GM11168 (cell line): ENCODE results near the gene CREBZF.
"Not testable (repeated sequence)": the region's sequence is repeated elsewhere in the genome, so short reads cannot be mapped to it uniquely, and the experiment has no call there.

Experiments
- in situ Hi-C: fragments of 300-500 bp; cut with MboI; formaldehyde crosslinking; loops from one replicate; pipeline ENCODE4 v1.12.0; 2022; ENCODE audit warnings: low sequenced_read_pairs; ENCODE audit not compliant: unreplicated experiment

The CREBZF gene

DNA sequence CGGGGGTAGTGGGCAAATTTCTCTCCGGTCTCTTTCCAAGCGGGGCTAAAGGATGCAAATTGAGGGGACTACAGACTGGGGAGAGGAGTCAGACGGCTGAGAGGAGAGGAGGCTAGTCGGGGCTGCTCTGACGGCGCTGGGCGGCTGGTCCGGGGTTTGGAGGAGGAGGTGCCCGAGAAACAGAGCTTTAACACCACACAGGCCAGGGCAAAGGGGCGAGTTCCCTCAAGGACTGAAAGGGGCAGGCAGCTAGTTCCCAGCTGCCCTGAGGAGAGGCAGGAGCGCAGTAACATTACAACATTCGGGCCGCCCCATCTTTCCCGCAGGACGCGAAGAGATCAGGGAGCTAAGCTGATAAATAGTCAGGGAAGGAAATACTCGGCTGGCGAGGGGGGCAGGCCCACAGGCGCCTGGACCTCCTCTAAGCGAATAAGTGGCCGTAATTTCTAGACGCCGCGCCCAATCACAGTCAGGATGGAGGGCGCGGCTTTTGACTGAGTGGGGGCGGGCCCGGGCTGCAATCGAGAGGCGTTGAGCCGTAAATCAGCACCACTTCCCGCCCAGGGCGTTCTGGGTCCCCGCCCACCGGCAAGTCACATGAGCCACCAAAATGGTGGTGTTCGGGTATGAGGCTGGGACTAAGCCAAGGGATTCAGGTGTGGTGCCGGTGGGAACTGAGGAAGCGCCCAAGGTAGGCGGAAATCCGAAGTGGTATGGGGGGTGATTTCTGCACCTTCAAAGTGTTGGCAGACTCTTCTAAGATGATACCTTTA is 36.7 kb downstream of the CREBZF start, which contains the start of gene TMEM126B:
Gene TMEM126B (plus strand): TSS at position 596 of the 773 bp plus-strand sequence. CDS start 15 bp downstream, at position 611.
- in situ Hi-C loops, result no loop called here

GRCh38 chr11:85627332-85627997 is 37.5 kb downstream of the CREBZF start, which contains the start of gene DLG2:
Gene DLG2, minus strand, starts transcription at chr11:85627344.
- in situ Hi-C loops, result no loop called here

- in situ Hi-C loops, result no loop called here
Measured at GRCh38 chr11:85626496-85626895, 38.4 kb downstream of the CREBZF start.

GRCh38 chr11:85620256-85620655 is 44.7 kb downstream of the CREBZF start:
- in situ Hi-C loops, result no loop called here

DNA sequence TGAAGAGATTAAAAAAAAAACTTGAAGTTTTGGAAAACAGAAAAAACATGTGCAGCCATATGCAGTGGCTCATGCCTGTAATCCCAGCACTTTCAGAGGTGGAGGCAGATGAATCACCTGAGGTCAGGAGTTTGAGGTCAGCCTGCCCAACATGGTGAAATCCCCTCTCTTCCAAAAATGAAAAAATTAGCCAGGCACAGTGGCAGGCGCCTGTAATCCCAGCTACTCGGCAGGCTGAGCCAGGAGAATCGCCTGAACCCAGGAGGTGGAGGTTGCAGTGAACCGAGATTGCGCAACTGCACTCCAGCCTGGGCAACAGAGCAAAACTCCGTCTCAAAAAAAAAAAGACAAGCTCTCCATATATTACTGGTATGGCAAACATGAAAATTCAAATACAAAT is 45.4 kb downstream of the CREBZF start:
- in situ Hi-C loops, result no loop called here

DNA sequence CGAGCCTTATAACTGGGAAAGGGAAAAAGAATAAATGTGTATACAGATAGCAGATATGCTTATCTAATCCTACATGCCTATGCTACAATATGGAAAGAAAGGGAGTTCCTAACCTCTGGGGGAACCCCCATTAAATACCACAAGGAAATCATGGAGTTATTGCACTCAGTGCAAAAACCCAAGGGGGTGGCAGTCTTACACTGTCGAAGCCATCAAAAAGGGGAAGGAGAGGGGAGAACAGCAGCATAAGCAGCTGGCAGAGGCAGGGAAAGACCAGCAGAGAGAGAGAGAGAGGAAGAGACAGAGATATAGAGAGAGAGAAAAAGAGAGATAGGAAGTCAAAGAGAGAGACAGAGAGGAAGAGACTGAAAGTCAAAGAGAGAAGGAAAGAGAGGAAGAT is 53.3 kb downstream of the CREBZF start:
- in situ Hi-C loops, result not testable (repeated sequence)
